Measurements from ENCODE around the gene VPS37B.
A peak's percentile ranks its signal among the peaks of the same experiment; 100 is the strongest.

VPS37B gene

DNA sequence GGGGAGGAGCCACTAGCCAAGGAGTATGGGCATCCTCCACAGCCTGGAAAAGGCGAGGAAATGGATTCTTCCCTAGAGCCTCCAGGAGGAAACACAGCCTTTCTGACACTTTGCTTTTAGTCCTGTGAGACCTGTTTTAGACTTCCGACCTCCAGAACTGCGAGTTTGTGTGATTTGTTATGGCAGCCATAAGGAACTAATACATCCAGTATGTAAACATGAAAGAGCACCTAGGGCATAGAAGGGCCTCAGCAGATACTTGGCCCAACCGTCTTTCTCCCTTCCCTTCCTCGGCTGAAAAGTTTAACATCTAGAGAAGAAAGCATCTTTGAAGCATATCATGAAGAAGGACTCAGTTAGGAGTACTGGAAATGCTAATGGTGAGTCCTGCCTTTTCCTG lies 57.1 kb downstream of the VPS37B start:
- TF ChIP-seq, protein P1, sequence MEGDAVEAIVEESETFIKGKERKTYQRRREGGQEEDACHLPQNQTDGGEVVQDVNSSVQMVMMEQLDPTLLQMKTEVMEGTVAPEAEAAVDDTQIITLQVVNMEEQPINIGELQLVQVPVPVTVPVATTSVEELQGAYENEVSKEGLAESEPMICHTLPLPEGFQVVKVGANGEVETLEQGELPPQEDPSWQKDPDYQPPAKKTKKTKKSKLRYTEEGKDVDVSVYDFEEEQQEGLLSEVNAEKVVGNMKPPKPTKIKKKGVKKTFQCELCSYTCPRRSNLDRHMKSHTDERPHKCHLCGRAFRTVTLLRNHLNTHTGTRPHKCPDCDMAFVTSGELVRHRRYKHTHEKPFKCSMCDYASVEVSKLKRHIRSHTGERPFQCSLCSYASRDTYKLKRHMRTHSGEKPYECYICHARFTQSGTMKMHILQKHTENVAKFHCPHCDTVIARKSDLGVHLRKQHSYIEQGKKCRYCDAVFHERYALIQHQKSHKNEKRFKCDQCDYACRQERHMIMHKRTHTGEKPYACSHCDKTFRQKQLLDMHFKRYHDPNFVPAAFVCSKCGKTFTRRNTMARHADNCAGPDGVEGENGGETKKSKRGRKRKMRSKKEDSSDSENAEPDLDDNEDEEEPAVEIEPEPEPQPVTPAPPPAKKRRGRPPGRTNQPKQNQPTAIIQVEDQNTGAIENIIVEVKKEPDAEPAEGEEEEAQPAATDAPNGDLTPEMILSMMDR (IDR thresholded peaks at IDR 0.05) = no peak
- H3K4me3 ChIP-seq = no peak overlapping the region
- H3K27ac ChIP-seq = no peak overlapping the region
- DNase-seq (ENCODE audit: low spot score) = no peak

DNA sequence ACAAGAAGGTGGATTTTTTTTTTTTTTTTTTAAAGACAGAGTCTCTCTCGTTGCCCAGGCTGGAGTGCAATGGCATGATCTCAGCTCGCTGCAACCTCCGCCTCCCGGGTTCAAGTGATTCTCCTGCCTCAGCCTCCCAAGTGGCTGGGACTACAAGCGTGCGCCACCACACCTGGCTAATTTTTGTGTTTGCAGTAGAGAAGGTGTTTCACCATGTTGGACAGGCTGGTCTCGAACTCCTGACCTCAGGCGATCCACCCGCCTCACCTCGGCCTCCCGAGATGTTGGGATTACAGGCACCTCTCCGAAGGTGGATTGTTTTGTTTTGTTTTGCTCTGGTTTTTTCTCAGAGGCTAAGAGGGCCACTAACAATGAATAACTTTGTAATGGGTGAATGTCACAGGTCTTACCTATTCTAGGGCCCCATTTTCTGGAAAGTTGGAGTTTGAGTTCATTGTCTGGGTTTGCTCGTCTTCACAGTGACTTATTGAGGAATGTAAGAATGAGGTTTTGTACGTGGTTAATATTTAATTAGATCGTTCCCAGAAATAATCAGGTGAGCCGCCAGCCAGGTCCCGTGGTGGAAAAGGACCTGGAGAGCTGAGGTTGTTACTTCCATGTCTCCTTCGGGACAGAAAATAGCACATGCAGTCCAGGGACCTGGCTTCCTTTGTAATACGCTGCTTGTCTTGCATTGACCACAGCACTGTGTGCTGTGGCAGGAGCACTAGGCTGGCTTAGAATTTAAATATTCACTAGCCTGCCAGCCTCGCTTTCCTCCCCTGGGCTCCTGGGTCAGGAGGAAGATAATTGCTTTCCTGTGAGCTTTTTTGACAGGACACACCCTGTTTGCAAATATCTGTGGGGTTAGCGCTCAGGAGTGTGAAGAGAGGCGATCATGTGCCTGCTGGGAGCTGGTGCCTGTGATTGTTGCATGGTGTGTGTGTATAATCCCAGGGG lies 58.3 kb downstream of the VPS37B start:
- H3K27ac ChIP-seq = no peak overlapping the region
- TF ChIP-seq, protein P1 (IDR thresholded peaks at IDR 0.05) = no peak
- DNase-seq (ENCODE audit: low spot score) = no peak
- H3K4me3 ChIP-seq = no peak overlapping the region

DNA sequence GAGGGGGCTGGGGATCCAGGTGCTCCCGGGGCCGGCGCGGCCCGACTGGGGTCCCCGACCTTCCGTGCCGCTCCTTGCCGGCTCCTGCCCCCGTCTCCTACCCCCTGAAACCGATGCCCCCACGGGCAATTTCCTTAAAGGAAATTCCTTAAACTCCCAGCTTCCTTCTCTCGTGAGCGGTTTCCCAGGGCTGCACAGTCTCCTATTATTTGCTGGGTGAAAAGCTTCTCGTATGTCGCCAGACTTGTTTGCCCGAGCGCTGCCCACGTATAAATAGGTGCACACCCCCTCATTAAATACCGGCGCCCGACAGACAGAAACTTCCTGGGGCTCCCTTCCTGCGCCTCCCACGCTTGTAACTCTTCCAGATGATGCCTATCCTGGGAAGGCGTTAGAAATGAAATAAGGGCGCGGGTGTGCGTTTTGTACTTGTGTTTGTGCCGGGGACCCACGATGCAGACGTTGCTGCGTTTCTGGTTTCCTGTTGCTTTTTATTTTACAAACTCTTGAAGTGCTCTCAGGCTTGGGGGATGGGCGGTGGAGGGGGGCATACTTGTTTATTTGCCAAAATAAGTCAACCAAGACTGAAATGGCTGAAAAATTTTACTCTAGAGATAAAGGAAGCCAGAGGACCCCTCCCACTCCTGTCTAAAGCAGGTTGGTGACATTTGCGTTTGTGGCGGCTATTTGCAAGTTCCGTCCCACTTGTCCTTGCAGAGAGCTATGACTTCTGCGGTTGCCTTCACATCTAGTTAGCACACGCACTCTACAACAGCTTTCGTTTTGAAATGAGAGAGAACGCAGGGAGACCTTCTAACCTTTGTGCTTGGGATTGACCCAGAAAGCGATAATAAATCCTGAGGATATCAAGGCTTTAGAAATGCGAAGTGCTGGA lies 59.6 kb downstream of the VPS37B start:
- TF ChIP-seq, protein P1 (IDR thresholded peaks at IDR 0.05) = no peak
- H3K27ac ChIP-seq = peak overlapping the region; percentile 64 to 70

DNA sequence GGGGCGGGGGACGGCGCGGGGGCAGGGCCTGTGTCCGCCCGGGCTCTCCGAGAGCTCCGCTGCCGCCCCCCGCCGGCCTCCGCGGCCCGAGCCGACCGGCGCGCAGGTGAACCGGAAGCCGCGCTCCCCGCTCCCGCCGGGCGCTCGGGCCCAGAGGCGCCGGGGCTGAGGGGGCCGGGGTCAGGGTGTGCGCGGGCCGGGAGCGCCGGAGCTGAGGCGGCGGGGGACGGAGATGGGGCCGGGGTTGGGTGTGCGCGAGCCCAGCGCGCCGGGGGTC lies 60.2 kb downstream of the VPS37B start:
- TF ChIP-seq, protein P1 (IDR thresholded peaks at IDR 0.05) = no peak
- peak overlapping the region; percentile 64 to 70 for H3K27ac ChIP-seq
- DNase-seq (ENCODE audit: low spot score) = no peak
- H3K4me3 ChIP-seq = peak overlapping the region; percentile 93

More for the DNA sequence above, 59.6 kb downstream of the VPS37B start:
- DNase-seq (ENCODE audit: low spot score) = no peak
- H3K4me3 ChIP-seq = peak overlapping the region; percentile 93

DNA sequence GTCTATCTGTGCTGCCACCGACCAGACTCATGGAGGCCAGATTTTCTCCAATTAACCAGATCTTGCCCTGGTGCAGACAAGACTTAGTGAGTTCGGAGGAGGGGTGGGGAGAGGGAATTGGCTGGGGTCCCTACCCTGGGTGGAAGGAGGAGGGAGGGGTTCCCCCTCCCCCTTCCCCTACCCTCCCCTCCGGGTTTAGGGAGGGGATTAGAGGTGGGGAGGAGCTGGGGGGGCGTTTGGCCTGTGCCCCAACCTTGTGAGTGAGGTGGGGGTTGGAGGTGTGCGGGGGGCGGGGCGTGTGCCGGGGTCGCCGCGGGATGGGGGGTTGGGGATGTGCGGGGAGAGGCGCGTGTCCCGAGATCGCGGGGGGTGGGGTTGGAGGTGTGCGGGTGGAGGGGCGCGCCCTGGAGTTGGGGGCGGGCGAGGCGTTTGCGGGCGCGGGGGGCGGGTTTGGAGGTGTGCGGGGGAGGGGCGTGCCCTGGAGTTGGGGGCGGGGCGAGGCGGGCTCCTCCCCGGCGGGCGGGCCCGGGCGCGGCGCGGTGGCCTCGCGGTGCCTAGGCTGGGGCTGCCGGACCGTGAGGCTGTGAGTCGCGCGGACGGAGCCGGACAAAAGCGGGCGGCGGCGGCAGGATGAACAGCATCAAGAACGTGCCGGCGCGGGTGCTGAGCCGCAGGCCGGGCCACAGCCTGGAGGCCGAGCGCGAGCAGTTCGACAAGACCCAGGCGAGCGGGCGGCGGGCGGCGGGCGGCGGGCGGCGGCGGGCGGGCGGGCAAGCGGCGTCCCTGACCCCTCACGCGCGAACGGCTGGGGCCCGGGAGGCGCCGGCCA lies 60.8 kb downstream of the VPS37B start, which contains the start of gene HIP1R:
TSS of gene HIP1R (plus strand) at position 537 of the 829 bp plus-strand sequence. CDS start at position 631, 94 bp downstream.
- Histone ChIP-seq H3K4me3 (peak within 1 kb of the TSS; percentile 93), H3K27ac (peak within 1 kb of the TSS; percentile 64 to 70)
- no peak for DNase-seq (ENCODE audit: low spot score)
- TF ChIP-seq, protein P1 (IDR thresholded peaks at IDR 0.05) = no peak

DNA sequence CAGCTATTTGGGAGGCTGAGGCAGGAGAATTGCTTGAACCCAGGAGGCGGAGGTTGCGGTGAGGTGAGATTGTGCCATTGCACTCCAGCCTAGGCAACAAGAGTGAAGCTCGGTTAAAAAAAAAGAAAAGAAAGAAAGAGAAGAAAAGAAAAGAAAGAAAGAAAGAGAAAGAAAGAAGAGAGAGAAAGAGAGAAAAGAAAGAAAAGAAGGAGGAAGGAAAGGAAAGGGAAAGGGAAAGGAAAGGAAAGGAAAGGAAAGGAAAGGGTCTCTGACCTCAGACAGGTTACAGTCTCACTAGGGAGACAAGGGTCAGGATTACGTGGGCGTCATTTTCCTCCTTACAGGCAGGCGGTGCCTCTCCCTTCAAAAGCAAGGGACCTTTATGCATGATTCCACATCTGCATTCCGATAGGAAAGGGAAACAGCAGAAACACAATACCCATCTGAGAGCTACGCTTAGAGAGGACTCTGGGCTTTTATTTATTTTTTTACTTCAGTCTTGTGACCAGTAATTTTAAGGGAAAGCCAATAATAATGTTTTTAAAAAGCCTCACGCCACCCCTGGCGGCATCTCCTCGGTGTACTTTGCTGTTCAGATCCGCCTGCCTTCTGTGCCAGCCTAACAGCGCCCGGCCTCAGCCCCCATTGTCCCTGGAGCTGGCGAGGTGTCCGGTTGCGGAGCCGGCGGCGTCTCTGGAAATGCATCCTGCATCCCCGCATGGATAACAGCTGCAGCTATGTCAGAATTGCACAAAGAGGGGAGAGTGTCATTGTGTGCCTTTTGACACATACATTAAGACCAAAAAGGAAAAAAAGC lies 61.6 kb downstream of the VPS37B start:
- no peak for DNase-seq (ENCODE audit: low spot score)
- Histone ChIP-seq H3K27ac (peak overlapping the region in 1 of 2 donors; percentile 64), H3K4me3 (peak overlapping the region; percentile 93)
- TF ChIP-seq, protein P1 (IDR thresholded peaks at IDR 0.05) = no peak
